ENCODE measurements around the gene BCL2L11.

The BCL2L11 gene

DNA sequence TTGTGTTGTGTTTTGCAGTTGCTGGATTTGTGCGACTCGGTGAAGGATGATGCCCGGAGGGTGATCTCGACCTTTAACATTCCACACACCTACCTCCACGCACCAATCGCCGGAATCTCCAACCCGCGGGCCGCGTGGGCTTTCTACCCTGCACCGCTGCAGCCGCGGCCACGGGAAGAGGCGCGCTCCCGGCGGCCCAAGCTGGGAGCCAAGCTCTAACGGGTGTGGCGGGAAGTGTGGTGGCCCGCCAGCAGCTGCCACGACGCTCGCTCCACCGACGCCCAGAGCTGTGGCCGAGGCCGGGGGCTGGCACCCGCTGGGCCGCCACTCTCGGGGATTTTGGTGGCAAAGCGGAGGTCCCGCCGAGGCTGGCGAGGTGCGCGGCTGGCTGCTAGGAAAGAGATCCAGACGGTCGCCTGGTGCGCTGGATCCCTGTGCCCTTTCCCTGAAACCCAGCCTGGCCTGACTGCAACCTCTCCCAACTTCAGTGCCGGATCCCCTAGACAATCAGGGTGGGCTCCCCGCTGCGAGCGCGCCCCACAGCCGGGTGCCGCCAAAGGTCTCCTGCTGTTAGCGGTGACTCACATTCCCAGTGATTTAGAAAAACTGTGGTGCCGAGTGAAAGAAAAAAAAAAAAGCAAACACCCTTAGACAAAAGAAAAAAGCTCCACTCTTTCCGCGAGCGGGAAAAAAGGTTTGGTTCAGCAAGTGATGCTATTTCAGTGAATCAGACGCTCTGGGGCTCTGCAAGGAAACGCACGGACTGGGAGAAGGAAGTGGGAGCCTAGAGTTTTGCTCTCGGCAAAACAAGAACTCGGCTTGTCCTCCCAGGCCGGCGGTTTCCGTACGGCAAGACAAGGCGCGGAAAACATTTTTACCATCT lies 2.9 kb upstream of the BCL2L11 start:
- TF ChIP-seq ISL1 (CRISPR knock-in tag; IDR thresholded peaks at IDR 0.05) = no peak
- TF ChIP-seq PATZ1 (CRISPR knock-in tag; IDR thresholded peaks at IDR 0.05; ENCODE audit: borderline replicate concordance) = no peak
- no peak for TF ChIP-seq ZNF8 (CRISPR knock-in tag; IDR thresholded peaks at IDR 0.05)
- TF ChIP-seq POU6F1 (CRISPR knock-in tag; IDR thresholded peaks at IDR 0.05; ENCODE audit: borderline replicate concordance, low read depth) = no peak
- no peak for TF ChIP-seq BACH2 (CRISPR knock-in tag; IDR thresholded peaks at IDR 0.05; ENCODE audit: borderline replicate concordance)
- TF ChIP-seq ZFP3 (CRISPR knock-in tag; IDR thresholded peaks at IDR 0.05) = no peak
- TF ChIP-seq RARB (CRISPR knock-in tag; IDR thresholded peaks at IDR 0.05) = no peak
- TF ChIP-seq SNAI2 (CRISPR knock-in tag; IDR thresholded peaks at IDR 0.05) = no peak
- TF ChIP-seq CREB5 (CRISPR knock-in tag; IDR thresholded peaks at IDR 0.05; ENCODE audit: low read depth) = no peak
- TF ChIP-seq ZC3H10 (CRISPR knock-in tag; IDR thresholded peaks at IDR 0.05) = no peak
- ATAC-seq = no peak

DNA sequence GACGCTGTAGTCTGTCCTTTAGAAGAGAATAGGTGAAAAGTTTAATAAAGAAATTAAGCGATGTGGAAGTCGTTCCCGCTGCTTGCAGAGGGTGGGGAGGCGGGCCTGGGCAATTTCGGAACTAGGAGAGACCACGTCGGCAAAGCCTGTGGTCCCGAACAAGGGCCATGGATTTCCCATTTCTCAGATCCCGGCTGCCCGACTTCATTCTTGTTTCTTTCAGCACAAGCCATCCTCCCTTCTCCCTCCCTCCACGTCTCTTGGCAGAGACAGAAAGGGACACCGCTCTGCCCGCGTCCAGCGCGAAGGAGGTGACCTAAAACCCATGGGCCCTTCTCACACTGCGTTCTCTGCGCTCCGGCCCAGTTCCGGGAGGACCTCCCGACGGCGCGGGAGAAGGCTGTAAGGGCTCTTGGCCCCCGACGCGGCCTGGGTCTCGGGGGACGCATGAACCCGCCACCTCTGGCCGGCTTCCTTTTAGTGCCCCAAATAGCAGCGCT lies 2.2 kb upstream of the BCL2L11 start:
- no peak for ATAC-seq
- no peak for TF ChIP-seq ZFP3 (CRISPR knock-in tag; IDR thresholded peaks at IDR 0.05)
- TF ChIP-seq RARB (CRISPR knock-in tag; IDR thresholded peaks at IDR 0.05) = no peak
- TF ChIP-seq ARNTL (CRISPR knock-in tag; IDR thresholded peaks at IDR 0.05; ENCODE audit: borderline replicate concordance, low read depth) = no peak
- TF ChIP-seq SNAI2 (CRISPR knock-in tag; IDR thresholded peaks at IDR 0.05) = no peak
- TF ChIP-seq TCF4 (CRISPR knock-in tag; IDR thresholded peaks at IDR 0.05; ENCODE audit: borderline replicate concordance) = no peak
- no peak for TF ChIP-seq ZNF8 (CRISPR knock-in tag; IDR thresholded peaks at IDR 0.05)
- no peak for TF ChIP-seq ZC3H10 (CRISPR knock-in tag; IDR thresholded peaks at IDR 0.05)
- TF ChIP-seq CREB5 (CRISPR knock-in tag; IDR thresholded peaks at IDR 0.05; ENCODE audit: low read depth) = no peak
- no peak for TF ChIP-seq PPARA (CRISPR knock-in tag; IDR thresholded peaks at IDR 0.05; ENCODE audit: borderline replicate concordance)
- no peak for TF ChIP-seq CSDC2 (CRISPR knock-in tag; IDR thresholded peaks at IDR 0.05)
- TF ChIP-seq ISL1 (CRISPR knock-in tag; IDR thresholded peaks at IDR 0.05) = no peak
- TF ChIP-seq ZFP30 (CRISPR knock-in tag; IDR thresholded peaks at IDR 0.05) = no peak
- no peak for TF ChIP-seq ESRRG (CRISPR knock-in tag; IDR thresholded peaks at IDR 0.05)
- TF ChIP-seq ZNF70 (CRISPR knock-in tag; IDR thresholded peaks at IDR 0.05) = no peak
- no peak for TF ChIP-seq PATZ1 (CRISPR knock-in tag; IDR thresholded peaks at IDR 0.05; ENCODE audit: borderline replicate concordance)
- TF ChIP-seq GLIS3 (CRISPR knock-in tag; IDR thresholded peaks at IDR 0.05) = no peak
- TF ChIP-seq, protein P1, sequence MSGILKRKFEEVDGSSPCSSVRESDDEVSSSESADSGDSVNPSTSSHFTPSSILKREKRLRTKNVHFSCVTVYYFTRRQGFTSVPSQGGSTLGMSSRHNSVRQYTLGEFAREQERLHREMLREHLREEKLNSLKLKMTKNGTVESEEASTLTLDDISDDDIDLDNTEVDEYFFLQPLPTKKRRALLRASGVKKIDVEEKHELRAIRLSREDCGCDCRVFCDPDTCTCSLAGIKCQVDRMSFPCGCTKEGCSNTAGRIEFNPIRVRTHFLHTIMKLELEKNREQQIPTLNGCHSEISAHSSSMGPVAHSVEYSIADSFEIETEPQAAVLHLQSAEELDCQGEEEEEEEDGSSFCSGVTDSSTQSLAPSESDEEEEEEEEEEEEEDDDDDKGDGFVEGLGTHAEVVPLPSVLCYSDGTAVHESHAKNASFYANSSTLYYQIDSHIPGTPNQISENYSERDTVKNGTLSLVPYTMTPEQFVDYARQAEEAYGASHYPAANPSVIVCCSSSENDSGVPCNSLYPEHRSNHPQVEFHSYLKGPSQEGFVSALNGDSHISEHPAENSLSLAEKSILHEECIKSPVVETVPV (CRISPR knock-in tag; IDR thresholded peaks at IDR 0.05) = no peak
- no peak for TF ChIP-seq BACH2 (CRISPR knock-in tag; IDR thresholded peaks at IDR 0.05; ENCODE audit: borderline replicate concordance)
- no peak for TF ChIP-seq OSR1 (CRISPR knock-in tag; IDR thresholded peaks at IDR 0.05)
- TF ChIP-seq TOX (CRISPR knock-in tag; IDR thresholded peaks at IDR 0.05; ENCODE audit: borderline replicate concordance) = no peak
